Hepatocyte (in vitro differentiated cells): Measurements from ENCODE around the gene HOXD11. TPM values are rescaled to one million over a fixed set of nuclear protein-coding genes. Genes with fewer than 3 reads are reported as not detected.

ENCODE experiments used
- DNase-seq: peaks from one replicate; pipeline ENCODE4 v3.0.0-alpha.2; 2016; ENCODE audit warnings: low spot score
- H2AFZ ChIP-seq: fragments of 200-600 bp; sonication (generic); 2 replicates; pipeline ENCODE4 v1.6.0; 2016; ENCODE audit warnings: antibody characterized with exemption, mild to moderate bottlenecking
- H3K27ac ChIP-seq: fragments of 200-600 bp; sonication (generic); 2 replicates; pipeline ENCODE4 v1.5.1; 2016; ENCODE audit warnings: mild to moderate bottlenecking
- H3K27me3 ChIP-seq: fragments of 200-600 bp; sonication (generic); 2 replicates; pipeline ENCODE4 v1.6.1; 2016
- H3K36me3 ChIP-seq: fragments of 200-600 bp; sonication (generic); replicated peaks from 2 replicates; pipeline ENCODE4 v1.5.1; 2016; ENCODE audit warnings: low read depth; ENCODE audit not compliant: insufficient read depth
- H3K4me1 ChIP-seq: fragments of 200-600 bp; sonication (generic); 2 replicates; pipeline ENCODE4 v1.5.1; 2016; ENCODE audit warnings: mild to moderate bottlenecking, moderate library complexity; ENCODE audit not compliant: insufficient read depth
- H3K4me2 ChIP-seq: fragments of 200-600 bp; sonication (generic); 2 replicates; pipeline ENCODE4 v1.6.0; 2016
- H3K4me3 ChIP-seq: fragments of 200-600 bp; sonication (generic); 2 replicates; pipeline ENCODE4 v1.5.1; 2016; ENCODE audit warnings: mild to moderate bottlenecking
- H3K79me2 ChIP-seq: fragments of 200-600 bp; sonication (generic); 2 replicates; pipeline ENCODE4 v1.6.0; 2017; ENCODE audit warnings: mild to moderate bottlenecking
- H3K9me2 ChIP-seq: fragments of 200-600 bp; sonication (generic); replicated peaks from 2 replicates; pipeline ENCODE4 v1.6.0; 2017; ENCODE audit warnings: mild to moderate bottlenecking; ENCODE audit not compliant: insufficient read depth
- H3K9me3 ChIP-seq: fragments of 200-600 bp; sonication (generic); 2 replicates; pipeline ENCODE4 v1.5.1; 2016; ENCODE audit warnings: low read depth, mild to moderate bottlenecking
- H4K20me1 ChIP-seq: fragments of 200-600 bp; sonication (generic); 2 replicates; pipeline ENCODE4 v1.6.0; 2016; ENCODE audit warnings: mild to moderate bottlenecking; ENCODE audit not compliant: insufficient read depth, poor library complexity, severe bottlenecking
- EZH2 ChIP-seq: fragments of 200-600 bp; sonication (generic); IDR thresholded peaks from 2 replicates; pipeline ENCODE4 v1.6.1; 2016; ENCODE audit warnings: antibody characterized with exemption, mild to moderate bottlenecking, borderline replicate concordance
- EZH2phosphoT487 ChIP-seq: fragments of 200-600 bp; sonication (generic); IDR thresholded peaks from one replicate; pipeline ENCODE4 v1.6.1; 2018; ENCODE audit warnings: antibody characterized with exemption, mild to moderate bottlenecking, low read depth, moderate library complexity; ENCODE audit not compliant: unreplicated experiment, severe bottlenecking
- WGBS: methylation state at CpG from one replicate; pipeline ENCODE4 v1.1.6; 2016; ENCODE audit warnings: low lambda C conversion rate; ENCODE audit errors: missing lambda C conversion rate; 5-methylcytosine and 5-hydroxymethylcytosine counted together
- polyA plus RNA-seq: library from polyadenylated mRNA; unstranded; fragments of >200 nt; fragmentation: Nextera tagmentation; extraction: Ambion mirVana; gene quantifications from 2 replicates; pipeline ENCODE4 v1.2.1, GENCODE V29; 2016
- total RNA-seq: library from RNA; depleted of rRNA; stranded (reverse); fragments of >200 nt; gene quantifications from 2 replicates; pipeline ENCODE4 v1.2.3, GENCODE V29; 2014
- TF ChIP-seq, protein P1 (sequence below): fragments of 200-600 bp; sonication (generic); IDR thresholded peaks from 2 replicates; pipeline ENCODE4 v1.5.1; 2016; ENCODE audit warnings: antibody characterized with exemption, mild to moderate bottlenecking; ENCODE audit not compliant: poor library complexity

The HOXD11 gene
- total and polyA plus RNA-seq, 2 experiments from 2014 or later = 6.3 to 9.9 TPM

DNA sequence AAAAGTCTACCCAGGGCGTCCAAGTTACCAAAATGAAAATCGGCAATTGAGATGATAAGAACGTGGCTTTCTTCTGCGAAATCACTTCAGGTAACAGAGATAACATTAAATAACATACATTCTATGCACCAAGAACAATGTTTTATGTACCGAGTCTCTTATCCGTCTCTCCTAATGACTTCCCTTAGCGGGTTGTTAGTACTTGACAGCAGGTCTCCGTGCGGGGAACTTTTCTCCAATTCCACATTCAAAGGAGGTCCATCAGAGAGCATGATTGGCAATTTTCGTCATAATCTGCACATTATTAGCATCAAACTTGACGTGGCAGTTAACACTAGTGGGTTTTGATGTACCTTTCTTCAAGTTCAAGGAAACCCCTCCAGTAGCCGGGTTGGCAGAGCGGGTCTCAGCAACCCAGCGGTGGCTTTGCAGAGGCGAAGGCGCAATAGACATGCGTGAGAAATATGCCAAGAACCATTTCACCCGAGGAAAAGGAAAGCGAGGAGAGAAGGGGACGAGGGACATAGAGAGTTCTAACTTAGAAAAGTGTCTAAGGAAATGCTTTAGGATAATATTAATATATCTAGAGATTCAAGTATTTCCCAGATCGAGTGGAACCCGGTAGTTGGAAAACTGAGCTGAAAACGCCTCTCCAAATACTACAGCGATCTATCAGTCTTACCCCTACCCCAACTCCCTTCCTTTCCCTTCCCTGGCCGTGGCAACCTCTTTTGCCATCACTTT, 28.4 kb upstream of the HOXD11 start:
- Histone ChIP-seq H3K4me1 (peaks cover 7% of the 10 kb centered on the region), H3K27ac (peak overlapping the region; percentile 93), H3K4me3 (peak overlapping the region; percentile 35), H3K36me3 (no peaks in the 10 kb centered on the region), H3K9me2 (no peaks in the 10 kb centered on the region), H3K27me3 (peaks cover 92% of the 10 kb centered on the region), H3K4me2 (peak overlapping the region; percentile 84), H3K9me3 (no peaks in the 10 kb centered on the region), H2AFZ (no peak overlapping the region), H4K20me1 (no peaks in the 10 kb centered on the region), H3K79me2 (peaks cover 31% of the 10 kb centered on the region)
- TF ChIP-seq, protein P1, sequence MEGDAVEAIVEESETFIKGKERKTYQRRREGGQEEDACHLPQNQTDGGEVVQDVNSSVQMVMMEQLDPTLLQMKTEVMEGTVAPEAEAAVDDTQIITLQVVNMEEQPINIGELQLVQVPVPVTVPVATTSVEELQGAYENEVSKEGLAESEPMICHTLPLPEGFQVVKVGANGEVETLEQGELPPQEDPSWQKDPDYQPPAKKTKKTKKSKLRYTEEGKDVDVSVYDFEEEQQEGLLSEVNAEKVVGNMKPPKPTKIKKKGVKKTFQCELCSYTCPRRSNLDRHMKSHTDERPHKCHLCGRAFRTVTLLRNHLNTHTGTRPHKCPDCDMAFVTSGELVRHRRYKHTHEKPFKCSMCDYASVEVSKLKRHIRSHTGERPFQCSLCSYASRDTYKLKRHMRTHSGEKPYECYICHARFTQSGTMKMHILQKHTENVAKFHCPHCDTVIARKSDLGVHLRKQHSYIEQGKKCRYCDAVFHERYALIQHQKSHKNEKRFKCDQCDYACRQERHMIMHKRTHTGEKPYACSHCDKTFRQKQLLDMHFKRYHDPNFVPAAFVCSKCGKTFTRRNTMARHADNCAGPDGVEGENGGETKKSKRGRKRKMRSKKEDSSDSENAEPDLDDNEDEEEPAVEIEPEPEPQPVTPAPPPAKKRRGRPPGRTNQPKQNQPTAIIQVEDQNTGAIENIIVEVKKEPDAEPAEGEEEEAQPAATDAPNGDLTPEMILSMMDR = no peak
- TF ChIP-seq EZH2phosphoT487 (peak; percentile 51), EZH2 (peak; percentile 54)
- WGBS = 10% methylated on average over 25 of the region's 25 CpGs
- no peak for DNase-seq

DNA sequence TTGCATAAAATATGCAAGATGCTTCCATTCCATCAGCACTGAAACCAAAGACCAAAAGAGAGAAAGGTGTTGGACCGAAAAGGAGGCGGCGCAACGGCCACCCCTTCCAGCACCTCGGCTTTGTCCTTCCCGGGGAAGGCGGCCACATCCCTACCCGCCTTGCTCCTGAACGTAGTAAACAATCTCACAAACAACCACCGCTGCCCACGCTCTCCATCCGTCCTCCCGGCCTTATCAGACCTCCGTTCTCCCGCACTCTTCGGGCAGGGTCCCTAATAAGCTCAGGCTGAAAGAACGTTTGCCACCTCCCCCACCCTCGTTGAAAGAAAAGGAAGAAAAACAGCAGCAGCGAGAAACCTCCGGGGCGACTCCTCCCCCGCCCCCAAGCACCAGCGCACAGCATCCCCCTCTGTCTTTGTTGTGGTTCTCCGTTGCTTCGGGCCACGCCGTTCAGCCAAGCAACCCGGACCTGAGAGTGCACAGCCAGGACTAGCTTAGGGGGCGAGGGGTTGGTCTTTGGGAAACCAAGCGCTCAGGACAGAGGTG, 27.7 kb upstream of the HOXD11 start:
- Histone ChIP-seq H3K79me2 (peaks cover 36% of the 10 kb centered on the region), H3K4me2 (peak overlapping the region; percentile 84), H3K4me3 (peak overlapping the region; percentile 35)

DNA sequence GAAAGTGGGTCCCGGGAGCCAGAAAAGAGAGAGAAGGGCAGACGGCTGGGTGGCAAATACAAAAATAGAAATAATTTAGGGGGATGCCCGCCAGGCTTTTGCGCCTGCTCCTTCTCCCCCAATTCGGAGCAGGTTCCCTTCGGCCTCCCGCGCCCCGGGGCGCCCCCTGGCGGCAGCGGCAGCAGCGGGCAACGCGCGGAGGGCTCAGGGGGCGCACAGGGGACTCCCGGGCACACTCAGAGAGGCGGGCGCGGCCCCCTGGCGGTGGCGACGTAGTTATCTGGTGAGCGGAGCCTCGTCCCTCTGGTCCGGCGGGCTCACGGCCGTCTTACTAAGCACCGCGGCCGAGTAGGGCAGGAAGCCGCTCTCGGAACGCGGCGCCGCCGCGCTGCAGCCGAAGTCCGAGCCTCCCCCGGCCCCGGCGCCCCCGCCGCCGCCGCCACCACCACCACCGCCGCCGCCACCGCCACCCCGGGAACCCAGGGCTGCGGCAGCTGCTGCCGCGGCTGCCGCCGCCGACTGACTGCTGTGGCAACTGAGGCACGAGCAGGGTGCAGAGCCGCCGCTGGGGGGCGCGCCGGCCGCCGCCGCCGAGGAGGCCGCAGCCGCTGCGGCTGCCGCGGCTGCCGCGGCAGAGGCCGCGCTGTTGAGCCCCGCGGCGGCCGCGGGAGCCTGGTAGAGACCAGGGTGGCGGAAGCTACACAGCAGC, 27.1 kb upstream of the HOXD11 start:
- Histone ChIP-seq H3K9me3 (no peaks in the 10 kb centered on the region), H3K79me2 (peaks cover 36% of the 10 kb centered on the region), H3K27me3 (peaks cover 92% of the 10 kb centered on the region), H3K27ac (peak overlapping the region; percentile 93), H3K4me2 (peak overlapping the region; percentile 84), H3K9me2 (no peaks in the 10 kb centered on the region), H3K4me1 (peaks cover 7% of the 10 kb centered on the region), H2AFZ (peak overlapping the region; percentile 50), H3K4me3 (peak overlapping the region; percentile 35), H3K36me3 (no peaks in the 10 kb centered on the region), H4K20me1 (no peaks in the 10 kb centered on the region)
- DNase-seq = peak; percentile 90
- WGBS = 2% methylated on average over 51 of the region's 86 CpGs
- TF ChIP-seq EZH2 (no peak), EZH2phosphoT487 (no peak)
- TF ChIP-seq, protein P1 = peak; percentile 92

More for the DNA sequence above, 27.7 kb upstream of the HOXD11 start:
- Histone ChIP-seq H3K4me1 (peaks cover 7% of the 10 kb centered on the region), H2AFZ (peak overlapping the region; percentile 22), H3K27me3 (peaks cover 92% of the 10 kb centered on the region), H3K9me2 (no peaks in the 10 kb centered on the region), H4K20me1 (no peaks in the 10 kb centered on the region), H3K27ac (peak overlapping the region; percentile 93), H3K9me3 (no peaks in the 10 kb centered on the region), H3K36me3 (no peaks in the 10 kb centered on the region)
- TF ChIP-seq EZH2phosphoT487 (no peak), EZH2 (no peak)
- TF ChIP-seq, protein P1 = no peak
- no peak for DNase-seq
- WGBS = 1% methylated on average over 30 of the region's 30 CpGs
